Measurements from ENCODE around the gene DCBLD2. TPM values are rescaled to one million over a fixed set of nuclear protein-coding genes. Genes with fewer than 3 reads are reported as not detected.

DCBLD2 gene
- total RNA-seq, 1 donor = 0.94 TPM

- no peaks in the 10 kb centered on the region for H3K9me3 ChIP-seq (ENCODE audit: low read depth, low read length)
- H3K4me1 ChIP-seq (ENCODE audit: insufficient read depth, low read length) = peaks cover 51% of the 10 kb centered on the region
- H3K4me3 ChIP-seq (ENCODE audit: low read length) = peak overlapping the region; percentile 53
- no peaks in the 10 kb centered on the region for H3K27me3 ChIP-seq (ENCODE audit: insufficient read depth, low read length)
Observed at GRCh38 chr3:98763819-98764418, 137.6 kb downstream of the DCBLD2 start.

GRCh38 chr3:98763076-98763475 lies 138.4 kb downstream of the DCBLD2 start, which contains the start of gene ST3GAL6:
Gene ST3GAL6, plus strand, starts transcription at chr3:98763340. Its CDS starts 5,101 bp downstream, at chr3:98768441.
- H3K9me3 ChIP-seq (ENCODE audit: low read depth, low read length) = no peaks in the 10 kb centered on the region
- H3K4me3 ChIP-seq (ENCODE audit: low read length) = peak within 1 kb of the TSS; percentile 53
- peaks cover 51% of the 10 kb centered on the region for H3K4me1 ChIP-seq (ENCODE audit: insufficient read depth, low read length)
- no peaks in the 10 kb centered on the region for H3K27me3 ChIP-seq (ENCODE audit: insufficient read depth, low read length)

GRCh38 chr3:98761643-98762229 lies 139.8 kb downstream of the DCBLD2 start:
- Histone ChIP-seq H3K4me3 (ENCODE audit: low read length) (no peak overlapping the region), H3K4me1 (ENCODE audit: insufficient read depth, low read length) (peaks cover 44% of the 10 kb centered on the region), H3K9me3 (ENCODE audit: low read depth, low read length) (no peaks in the 10 kb centered on the region), H3K27me3 (ENCODE audit: insufficient read depth, low read length) (no peaks in the 10 kb centered on the region)

- no peaks in the 10 kb centered on the region for H3K27me3 ChIP-seq (ENCODE audit: insufficient read depth, low read length)
- no peak overlapping the region for H3K4me3 ChIP-seq (ENCODE audit: low read length)
- H3K4me1 ChIP-seq (ENCODE audit: insufficient read depth, low read length) = peaks cover 25% of the 10 kb centered on the region
- no peaks in the 10 kb centered on the region for H3K9me3 ChIP-seq (ENCODE audit: low read depth, low read length)
Observed at GRCh38 chr3:98759629-98760028, 141.9 kb downstream of the DCBLD2 start.

- no peaks in the 10 kb centered on the region for H3K4me1 ChIP-seq (ENCODE audit: insufficient read depth, low read length)
- no peak overlapping the region for H3K4me3 ChIP-seq (ENCODE audit: low read length)
- H3K9me3 ChIP-seq (ENCODE audit: low read depth, low read length) = no peaks in the 10 kb centered on the region
- H3K27me3 ChIP-seq (ENCODE audit: insufficient read depth, low read length) = no peaks in the 10 kb centered on the region
Observed at GRCh38 chr3:98755601-98756000, 145.9 kb downstream of the DCBLD2 start.

- no peaks in the 10 kb centered on the region for H3K27me3 ChIP-seq (ENCODE audit: insufficient read depth, low read length)
- no peak overlapping the region for H3K4me3 ChIP-seq (ENCODE audit: low read length)
- no peaks in the 10 kb centered on the region for H3K9me3 ChIP-seq (ENCODE audit: low read depth, low read length)
- no peaks in the 10 kb centered on the region for H3K4me1 ChIP-seq (ENCODE audit: insufficient read depth, low read length)
Observed at GRCh38 chr3:98754483-98754882, 147.0 kb downstream of the DCBLD2 start.

- Histone ChIP-seq H3K9me3 (ENCODE audit: low read depth, low read length) (no peaks in the 10 kb centered on the region), H3K4me1 (ENCODE audit: insufficient read depth, low read length) (no peaks in the 10 kb centered on the region), H3K27me3 (ENCODE audit: insufficient read depth, low read length) (no peaks in the 10 kb centered on the region), H3K4me3 (ENCODE audit: low read length) (no peak overlapping the region)
Observed at GRCh38 chr3:98750276-98750919, 151.1 kb downstream of the DCBLD2 start.

- H3K4me3 ChIP-seq (ENCODE audit: low read length) = no peak overlapping the region
- no peaks in the 10 kb centered on the region for H3K4me1 ChIP-seq (ENCODE audit: insufficient read depth, low read length)
- no peaks in the 10 kb centered on the region for H3K9me3 ChIP-seq (ENCODE audit: low read depth, low read length)
- no peaks in the 10 kb centered on the region for H3K27me3 ChIP-seq (ENCODE audit: insufficient read depth, low read length)
Observed at GRCh38 chr3:98746882-98747281, 154.6 kb downstream of the DCBLD2 start.

GRCh38 chr3:98746122-98746521 lies 155.4 kb downstream of the DCBLD2 start:
- Histone ChIP-seq H3K27me3 (ENCODE audit: insufficient read depth, low read length) (no peaks in the 10 kb centered on the region), H3K4me1 (ENCODE audit: insufficient read depth, low read length) (no peaks in the 10 kb centered on the region), H3K9me3 (ENCODE audit: low read depth, low read length) (no peaks in the 10 kb centered on the region), H3K4me3 (ENCODE audit: low read length) (no peak overlapping the region)

Other genes with a start within 250 kb of the DCBLD2 start
- 5.5 TPM for gene ST3GAL6, start 138.4 kb downstream of the DCBLD2 start, total RNA-seq